Amniotic epithelial cell (primary cell): ENCODE data around the gene SYTL5.

Experiments used
- DNase-seq: peaks from one replicate; pipeline ENCODE4 v3.0.0-alpha.2; 2010; ENCODE audit warnings: low read depth

SYTL5 gene

DNA sequence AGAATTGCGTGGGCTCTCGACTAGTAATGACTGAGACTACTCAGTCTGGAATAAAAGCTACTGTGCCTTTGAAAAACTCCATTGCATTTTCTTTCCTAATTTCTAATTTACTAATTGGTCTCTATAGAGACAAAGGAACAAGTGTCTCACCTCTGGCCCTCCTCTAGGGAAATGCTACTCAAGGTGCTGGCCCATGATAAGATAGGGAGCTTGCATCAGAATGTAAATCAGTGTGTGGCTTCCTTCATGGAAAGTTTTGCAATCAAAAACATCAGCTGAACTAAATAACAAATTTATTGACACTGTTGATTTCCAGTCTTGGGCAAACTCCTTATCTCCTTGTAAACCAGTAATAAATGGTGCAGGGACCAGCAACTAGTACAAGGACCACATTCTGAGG is 132.5 kb downstream of the SYTL5 start:
- DNase-seq: no peak

DNA sequence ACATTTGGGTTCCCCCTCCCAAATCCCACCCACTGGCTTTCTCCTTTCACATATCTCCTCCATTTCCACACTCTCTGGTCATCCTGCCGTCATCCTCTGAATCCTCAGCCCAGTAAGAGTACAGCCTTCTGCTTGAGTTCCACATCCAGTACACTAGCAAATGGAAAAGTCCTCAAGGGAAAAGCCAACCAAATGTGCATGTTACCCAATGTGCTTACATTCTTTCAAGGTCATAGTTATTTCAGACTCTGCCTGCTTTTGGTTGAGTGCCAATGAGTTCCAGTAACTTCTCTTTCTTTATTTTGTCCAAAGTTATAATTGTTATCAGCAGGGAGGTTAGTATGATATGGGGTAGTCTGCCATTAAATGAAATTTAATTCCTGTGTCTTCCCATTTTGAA is 136.3 kb downstream of the SYTL5 start:
- peak; percentile 71 for DNase-seq

DNA sequence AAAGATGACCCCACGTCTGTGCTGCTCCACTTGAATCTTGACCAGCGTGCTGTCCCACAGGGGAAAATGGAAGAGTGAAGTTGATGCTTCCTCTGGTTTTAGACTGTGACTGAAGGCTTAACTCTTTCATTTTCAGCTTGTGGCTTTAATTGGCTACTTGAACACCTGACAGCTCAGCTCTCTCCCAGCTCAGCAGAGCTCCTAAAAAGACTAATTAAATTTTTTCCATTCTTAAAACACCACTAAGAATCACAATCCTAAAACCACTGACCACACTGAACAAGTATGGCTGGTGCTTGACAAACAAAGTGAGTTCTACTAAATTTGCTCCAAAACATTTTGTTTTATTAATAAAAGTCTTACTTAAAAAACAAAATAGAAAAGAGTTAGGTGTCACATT is 142.7 kb downstream of the SYTL5 start:
- DNase-seq: no peak

DNA sequence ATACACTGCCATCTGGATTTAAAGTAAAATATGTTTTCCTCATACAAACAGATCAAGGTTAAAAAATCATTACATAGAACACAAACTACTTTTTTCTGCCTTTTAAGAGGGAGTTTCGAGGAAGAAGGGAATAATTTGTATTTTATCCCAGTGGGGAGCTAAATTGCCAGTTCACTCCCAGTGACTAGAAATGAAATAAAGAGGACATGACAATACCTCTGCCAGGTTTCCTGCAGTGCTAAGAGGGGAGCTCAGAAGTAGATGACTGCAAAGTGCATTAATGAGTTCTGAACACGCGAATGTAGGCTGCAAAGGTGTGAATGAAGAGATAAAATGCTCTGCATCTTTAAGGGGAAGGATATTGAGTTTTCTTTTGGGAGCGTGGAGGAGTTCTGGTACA is 144.6 kb downstream of the SYTL5 start:
- DNase-seq: no peak

DNA sequence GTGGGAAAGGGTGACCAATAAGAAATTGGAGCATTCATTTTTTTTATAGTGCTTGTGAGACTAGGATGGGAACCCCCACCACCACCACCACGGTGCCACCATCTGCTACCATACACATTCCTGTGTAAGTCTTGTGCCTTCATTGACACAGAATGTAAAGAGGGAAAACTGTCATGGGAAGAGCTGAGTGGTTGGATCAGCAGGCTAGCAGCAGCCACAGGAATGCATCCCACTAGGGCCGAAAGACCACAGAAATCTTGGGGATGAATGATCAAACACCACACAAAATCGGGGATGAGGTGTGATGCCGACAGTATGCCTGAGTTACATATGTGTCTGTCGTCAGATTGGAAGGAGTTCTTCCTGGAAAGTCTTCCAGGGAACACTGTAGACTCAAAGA is 145.1 kb downstream of the SYTL5 start:
- DNase-seq: peak; percentile 51

DNA sequence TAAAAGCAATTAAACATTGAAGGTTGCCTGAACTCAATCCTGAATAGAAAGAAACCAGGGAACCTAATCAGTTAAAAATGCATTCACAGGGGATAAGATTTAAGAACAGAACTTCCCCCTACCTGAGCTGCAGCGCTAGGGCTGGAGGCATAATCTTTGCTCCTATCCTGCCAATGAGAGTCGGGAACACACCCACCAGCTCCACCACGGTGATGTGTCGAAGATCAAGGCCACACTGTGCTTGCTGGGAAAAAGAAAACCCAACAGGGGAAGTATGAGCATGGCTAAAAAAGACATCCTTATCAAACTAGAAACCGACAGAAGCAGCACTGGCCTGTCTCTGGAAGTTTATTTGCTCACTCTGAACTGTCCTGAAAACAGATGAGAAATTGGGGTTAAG is 148.0 kb downstream of the SYTL5 start:
- no peak for DNase-seq

DNA sequence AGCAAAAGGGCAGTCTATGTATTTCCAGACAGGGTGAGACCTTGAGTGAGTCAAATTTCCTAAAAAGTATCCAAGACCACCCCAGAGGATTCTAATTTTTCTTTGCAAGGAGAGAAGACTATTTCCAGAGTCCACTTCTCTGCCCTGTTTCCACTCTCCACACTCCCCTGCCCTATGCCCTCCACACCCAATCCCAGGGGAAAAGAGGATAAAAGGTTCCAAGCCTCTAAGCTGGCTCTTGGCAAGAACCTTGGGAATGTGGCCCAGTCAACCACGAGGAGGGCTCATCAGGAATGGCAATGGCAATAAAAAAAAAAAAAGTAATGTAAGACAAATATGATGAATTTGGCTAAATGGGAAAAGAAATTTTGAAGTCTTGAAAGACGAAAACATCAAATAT is 148.5 kb downstream of the SYTL5 start:
- no peak for DNase-seq

DNA sequence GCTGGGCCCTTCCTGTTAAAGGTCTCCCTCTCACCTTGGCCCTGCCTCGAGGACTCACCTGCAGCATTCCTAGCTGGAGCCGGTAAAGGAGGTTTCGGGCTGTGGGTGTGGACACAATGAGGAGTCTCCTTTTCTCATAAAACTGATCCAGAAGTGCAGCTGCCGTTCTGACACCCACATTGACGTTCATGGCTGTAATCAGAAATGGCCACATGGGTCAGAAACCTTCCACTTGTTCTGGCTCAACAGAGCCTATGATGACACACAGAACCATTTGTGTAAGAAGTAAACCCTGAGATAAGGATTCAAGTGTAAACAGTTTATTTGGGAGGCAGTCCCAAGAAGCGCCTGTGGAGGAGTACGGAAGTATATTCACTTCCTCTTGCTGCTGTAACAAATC is 150.5 kb downstream of the SYTL5 start:
- no peak for DNase-seq

DNA sequence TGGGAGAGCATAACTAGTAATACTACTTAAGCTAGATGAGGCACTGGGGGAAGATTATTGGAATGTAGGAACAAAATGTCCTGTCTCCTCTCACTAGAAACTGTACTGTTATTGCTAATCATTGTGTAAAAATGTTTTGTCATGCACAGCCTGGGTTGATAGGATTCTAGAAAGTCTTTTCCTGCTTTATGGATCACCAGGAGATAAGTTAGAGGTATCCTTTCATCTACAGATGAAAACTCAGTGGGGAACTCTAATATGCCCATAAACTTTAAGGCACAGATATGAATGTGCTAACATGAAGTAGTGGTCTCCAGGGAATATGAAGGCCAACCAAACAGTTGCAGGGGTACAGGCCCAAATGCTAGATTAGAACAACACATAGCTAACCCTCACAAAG is 156.8 kb downstream of the SYTL5 start:
- peak; percentile 34 for DNase-seq

DNA sequence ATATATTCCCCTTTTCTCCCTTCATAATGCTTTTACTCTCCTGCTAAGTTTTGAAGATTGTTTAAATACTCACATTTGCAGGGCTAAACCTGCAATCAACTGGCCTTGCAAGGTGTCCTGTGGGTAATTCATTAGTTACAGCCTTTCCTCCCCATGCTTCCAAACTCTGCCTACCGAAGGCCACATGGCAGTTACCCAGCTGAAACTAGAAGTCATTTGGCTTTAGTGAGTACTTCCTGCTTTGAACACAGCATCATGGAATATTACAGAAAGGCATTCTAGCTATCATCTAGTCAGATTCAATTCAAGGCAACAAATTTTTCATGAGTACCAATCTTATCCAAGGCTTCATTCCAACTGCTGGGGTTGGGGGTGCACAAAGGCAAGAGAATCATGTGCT is 158.7 kb downstream of the SYTL5 start:
- no peak for DNase-seq

DNA sequence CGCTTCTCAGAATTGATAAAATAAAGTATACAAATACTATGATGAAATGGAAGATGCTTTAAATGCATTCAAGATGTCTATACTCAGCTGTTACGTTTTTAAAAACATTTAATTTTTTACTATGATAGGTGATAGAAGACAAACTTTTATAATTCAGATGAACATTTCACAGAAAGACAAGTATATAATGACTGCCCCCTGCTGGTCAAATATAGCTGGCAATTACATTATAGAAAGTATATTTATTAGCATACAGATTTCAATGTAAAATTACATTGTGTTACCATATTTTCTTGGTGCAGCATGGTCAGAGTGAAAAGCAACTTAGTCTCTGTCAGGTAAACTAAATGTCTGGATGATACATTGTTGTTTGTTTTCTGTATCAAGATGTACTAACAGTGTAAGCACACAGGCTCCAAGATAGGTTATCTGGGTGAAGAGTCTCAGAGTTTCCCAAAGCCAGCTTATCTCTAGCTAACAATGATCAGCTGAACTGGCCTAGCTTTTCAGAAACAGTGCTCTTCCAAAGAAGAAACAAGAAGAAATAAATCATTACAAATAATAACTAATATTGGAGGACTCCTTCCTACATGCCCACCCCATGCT is 160.2 kb downstream of the SYTL5 start:
- no peak for DNase-seq

DNA sequence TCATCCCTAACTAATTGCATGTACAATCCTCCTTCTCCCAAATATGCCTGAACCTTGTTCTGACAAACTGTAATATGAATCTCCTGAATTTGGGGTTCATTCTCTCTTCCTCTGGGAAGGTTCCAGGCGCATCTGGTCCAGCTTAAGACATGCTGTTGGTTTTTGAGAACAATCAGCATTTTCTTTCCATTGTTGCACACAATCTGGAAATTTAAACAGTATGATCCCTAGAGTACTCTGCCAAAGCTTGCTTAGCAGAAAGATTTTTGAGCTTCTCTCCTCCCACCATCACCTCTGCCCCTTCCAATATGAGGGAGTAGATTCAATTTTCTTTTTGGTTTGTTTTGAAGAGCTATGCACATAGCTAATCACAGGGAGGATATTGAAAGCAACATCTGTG is 164.2 kb downstream of the SYTL5 start:
- no peak for DNase-seq

DNA sequence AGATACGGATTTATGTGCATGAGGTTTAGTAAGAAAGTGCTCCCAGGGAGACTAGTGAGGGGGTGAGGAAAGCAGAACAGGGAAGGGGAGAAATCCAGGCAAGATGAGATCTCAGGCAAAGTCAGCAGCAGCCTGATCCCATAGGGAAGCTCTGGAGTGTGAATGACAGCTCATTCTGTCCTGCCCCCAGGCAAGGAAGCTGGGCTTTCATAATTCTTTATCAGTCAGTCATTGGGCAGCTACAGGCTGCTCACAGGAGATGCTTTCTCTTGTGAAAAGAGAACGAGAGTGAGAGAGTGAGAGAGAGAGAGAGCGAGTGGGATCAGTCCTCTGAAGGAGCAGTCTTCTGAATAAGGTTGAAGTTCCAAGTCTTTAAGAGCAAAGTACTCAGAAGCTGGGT is 166.2 kb downstream of the SYTL5 start:
- DNase-seq: no peak

DNA sequence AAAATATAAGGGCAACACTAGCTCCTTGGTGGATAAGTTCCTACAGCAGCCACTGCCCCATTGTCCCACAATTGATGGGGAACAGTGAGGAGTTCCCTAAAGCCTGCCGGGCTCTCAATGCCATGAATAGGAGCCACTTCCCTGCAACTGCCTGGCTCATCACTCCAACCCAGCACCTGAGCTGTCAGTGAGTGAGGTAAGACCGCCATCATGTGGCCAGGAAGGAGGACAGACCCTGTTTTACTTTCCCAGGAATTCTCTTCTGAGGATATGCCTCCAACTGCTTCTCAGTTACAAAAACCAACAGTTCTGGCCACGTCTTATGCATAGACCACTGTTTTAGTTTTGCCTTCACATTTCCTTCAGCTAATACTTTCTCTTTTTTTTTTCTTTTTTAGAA is 168.8 kb downstream of the SYTL5 start:
- no peak for DNase-seq

DNA sequence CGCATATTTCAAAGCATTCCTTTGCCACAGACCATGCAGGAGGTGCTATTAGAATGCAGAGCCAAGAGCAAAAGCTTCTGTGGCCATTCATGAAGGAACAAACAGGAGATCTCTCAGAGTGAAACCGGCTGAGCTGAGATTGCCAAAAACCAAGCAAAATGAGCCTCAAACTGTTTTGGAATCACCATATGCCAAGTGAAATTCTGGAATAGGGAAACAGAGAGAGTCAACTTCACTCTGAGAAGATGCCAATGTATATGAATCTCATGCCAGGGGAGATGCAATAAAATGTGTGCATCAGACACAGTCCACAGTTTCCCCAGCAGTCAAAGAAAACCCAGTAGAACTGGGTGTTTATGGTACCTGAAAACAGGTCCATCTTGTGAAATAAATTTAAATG is 172.0 kb downstream of the SYTL5 start:
- DNase-seq: no peak
